HG03108 (cell line): ENCODE measurements around the gene STXBP4.

Experiments
- ATAC-seq: cut with Tn5 transposase; IDR thresholded peaks from one replicate; pipeline ENCODE4 v1.9.1; 2021; ENCODE audit warnings: moderate library complexity; ENCODE audit not compliant: unreplicated experiment

The STXBP4 gene, protein sequence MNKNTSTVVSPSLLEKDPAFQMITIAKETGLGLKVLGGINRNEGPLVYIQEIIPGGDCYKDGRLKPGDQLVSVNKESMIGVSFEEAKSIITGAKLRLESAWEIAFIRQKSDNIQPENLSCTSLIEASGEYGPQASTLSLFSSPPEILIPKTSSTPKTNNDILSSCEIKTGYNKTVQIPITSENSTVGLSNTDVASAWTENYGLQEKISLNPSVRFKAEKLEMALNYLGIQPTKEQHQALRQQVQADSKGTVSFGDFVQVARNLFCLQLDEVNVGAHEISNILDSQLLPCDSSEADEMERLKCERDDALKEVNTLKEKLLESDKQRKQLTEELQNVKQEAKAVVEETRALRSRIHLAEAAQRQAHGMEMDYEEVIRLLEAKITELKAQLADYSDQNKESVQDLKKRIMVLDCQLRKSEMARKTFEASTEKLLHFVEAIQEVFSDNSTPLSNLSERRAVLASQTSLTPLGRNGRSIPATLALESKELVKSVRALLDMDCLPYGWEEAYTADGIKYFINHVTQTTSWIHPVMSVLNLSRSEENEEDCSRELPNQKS

DNA sequence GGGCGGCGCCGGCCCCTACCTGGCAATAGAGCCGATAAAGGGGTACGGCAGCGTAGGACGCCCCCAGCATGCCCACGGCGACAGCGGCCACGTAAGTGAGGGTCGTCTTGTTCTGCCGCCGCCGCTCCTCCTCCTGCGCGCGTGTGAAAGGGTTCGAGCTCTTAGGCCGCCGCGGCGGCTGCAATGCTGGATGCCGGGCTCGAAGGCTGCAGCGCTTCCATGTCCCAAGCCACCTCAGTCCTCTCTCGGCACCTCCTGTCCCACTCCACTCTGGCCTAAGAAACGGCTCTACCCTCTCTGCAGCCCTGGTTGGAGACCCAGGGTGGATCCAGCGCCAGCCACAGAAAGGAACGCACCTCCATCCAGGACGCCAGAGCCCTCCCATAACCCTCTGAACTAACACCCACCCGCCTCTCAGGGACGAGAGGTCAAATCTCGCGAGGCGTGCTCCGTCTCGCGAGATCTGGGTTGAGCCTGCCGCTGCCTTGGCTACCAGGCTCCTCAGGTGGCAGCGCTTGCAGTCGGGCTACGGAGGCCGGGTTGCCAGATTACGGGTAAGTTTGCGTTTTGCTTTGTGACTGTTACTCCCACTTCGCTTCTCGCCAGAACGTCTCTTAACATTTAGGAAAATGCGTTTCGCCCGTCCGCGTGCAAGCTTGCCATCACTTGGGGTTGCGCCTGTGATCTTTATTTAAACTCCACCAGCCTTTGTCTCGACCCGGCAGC, at the start of gene STXBP4, which contains the start of gene COX11:
TSS of gene STXBP4 (plus strand) at position 504 of the 726 bp plus-strand sequence. CDS start 17,455 bp downstream, outside the sequence.
TSS of gene COX11 (minus strand) at position 393 of the 726 bp plus-strand sequence. CDS start at position 385, 8 bp downstream.
- ATAC-seq: peak; percentile 91

- ATAC-seq: no peak
These were observed 49.1 kb upstream of the STXBP4 start for GRCh38 chr17:54919425-54919824.

GRCh38 chr17:54920819-54921218, 47.7 kb upstream of the STXBP4 start:
- ATAC-seq: no peak

DNA sequence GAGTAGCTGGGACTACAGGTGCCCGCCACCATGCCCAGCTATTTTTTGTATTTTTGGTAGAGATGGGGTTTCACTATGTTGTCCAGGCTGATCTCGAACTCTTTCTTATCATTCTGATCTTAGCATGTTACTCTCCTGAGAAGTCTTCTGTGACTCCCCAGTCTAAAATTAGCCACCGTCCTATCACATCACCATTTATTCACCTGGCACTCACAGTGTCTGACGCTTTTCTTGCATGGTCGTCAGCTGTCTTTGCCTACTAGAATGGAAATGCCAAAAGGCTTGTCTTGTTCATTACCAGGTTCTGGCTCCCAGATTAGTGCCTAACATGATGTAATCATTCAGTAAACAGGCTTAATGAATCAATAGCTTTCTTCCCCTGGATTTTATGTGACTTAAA, 44.2 kb upstream of the STXBP4 start:
- no peak for ATAC-seq

DNA sequence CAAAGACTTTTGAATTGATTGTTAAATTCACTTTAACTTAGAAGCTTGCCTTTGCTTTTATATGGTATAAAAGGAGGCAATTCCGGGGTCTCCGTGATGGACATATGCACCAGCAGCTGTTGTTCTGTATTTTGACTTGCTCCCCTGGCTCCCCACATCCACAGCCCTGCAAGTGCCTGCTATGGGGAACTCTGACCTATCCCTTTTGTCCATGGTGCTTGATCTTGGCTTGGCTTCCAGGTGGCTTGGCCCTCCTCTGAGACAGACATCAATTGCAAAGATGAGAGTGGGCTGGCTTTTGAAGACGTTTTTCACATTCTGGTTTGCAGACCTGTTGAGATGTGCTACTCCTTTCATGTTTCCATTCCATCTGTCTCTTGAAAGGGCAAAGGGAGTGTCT, 41.0 kb upstream of the STXBP4 start:
- ATAC-seq: no peak

- no peak for ATAC-seq
These were observed 35.9 kb upstream of the STXBP4 start for GRCh38 chr17:54932711-54933110.

GRCh38 chr17:54933921-54934320, 34.6 kb upstream of the STXBP4 start:
- ATAC-seq: no peak

DNA sequence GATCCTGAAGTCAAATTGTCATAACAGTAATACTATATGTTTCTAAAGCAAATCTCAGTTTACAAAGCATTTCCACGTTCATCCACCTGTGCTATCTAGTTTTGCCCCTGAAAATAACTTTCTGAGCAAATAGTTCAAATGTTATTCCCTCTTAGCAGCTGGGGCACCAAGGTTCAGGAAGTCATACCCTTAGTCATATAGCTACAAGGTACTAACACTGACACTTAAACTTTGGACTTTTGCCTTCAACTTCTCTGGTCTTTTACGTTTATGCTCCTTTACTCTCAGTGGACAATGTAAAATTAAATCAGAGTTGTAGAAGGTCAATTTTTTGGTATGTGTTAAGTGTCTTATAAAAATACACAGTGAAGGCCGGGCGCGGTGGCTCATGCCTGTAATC, 33.1 kb upstream of the STXBP4 start:
- no peak for ATAC-seq

DNA sequence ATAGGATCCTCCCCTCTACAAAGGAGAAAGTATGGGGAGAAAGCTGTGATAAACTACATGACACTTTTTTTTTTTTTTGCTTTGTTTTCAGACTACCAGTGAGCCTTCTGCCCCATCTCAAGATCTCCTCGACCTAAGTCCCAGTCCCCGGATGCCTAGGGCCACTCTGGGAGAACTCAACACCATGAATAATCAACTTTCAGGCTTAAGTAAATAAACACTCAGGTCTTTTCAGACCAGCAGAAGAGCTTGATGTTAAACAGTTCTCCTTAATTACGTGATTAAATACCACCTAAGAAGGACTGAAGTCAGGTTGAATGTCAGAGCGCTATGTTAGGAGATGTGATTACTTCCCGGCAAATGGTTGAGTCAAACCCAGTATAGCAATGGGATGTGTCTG, 31.5 kb upstream of the STXBP4 start:
- ATAC-seq: no peak

- ATAC-seq: no peak
These were observed 31.1 kb upstream of the STXBP4 start for GRCh38 chr17:54937426-54937825.

GRCh38 chr17:54941285-54941684, 27.3 kb upstream of the STXBP4 start:
- no peak for ATAC-seq

- no peak for ATAC-seq
These were observed 23.8 kb upstream of the STXBP4 start for GRCh38 chr17:54944796-54945195.

GRCh38 chr17:54945231-54945630, 23.3 kb upstream of the STXBP4 start:
- no peak for ATAC-seq

- no peak for ATAC-seq
These were observed 22.9 kb upstream of the STXBP4 start for GRCh38 chr17:54945671-54946070.

DNA sequence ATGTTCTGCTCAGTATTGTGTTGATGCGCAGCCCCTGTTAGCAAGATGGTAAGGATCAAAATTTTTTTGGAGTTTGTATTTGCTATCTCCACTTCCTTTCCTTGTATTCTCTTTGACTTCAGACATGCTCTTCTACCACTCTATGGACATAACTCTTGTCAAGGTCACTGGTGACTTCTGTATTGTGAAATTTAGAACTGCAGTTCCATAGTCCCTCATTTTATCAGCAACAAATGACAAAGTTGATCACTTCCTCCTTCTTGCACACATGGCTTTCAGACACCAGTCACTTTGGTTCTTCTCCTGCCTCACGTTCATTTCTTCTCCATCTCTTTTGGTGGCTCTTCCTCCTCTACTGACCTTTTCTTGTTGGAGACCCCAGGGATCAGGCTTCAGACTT, 21.2 kb upstream of the STXBP4 start:
- ATAC-seq: no peak

DNA sequence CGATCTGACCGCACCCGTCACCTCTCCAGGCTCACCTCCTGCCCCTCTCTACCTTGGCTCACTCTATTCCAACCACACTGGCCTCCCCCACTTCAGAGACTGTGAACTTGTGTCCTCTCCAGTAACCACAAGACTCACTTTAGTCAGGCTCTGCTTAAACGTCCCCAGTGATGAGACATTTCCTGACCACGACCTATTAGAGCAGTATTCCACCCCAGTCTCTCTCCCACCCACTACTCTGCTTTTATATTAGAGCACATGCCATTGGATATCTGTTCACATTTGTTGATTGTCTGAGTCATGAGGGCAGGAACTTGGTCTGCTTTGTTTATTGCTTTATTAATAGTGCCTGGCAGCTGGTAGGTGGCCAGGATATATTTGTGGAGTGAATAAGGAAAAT, 20.2 kb upstream of the STXBP4 start:
- ATAC-seq: no peak

- no peak for ATAC-seq
These were observed 18.4 kb upstream of the STXBP4 start for GRCh38 chr17:54950116-54950515.

DNA sequence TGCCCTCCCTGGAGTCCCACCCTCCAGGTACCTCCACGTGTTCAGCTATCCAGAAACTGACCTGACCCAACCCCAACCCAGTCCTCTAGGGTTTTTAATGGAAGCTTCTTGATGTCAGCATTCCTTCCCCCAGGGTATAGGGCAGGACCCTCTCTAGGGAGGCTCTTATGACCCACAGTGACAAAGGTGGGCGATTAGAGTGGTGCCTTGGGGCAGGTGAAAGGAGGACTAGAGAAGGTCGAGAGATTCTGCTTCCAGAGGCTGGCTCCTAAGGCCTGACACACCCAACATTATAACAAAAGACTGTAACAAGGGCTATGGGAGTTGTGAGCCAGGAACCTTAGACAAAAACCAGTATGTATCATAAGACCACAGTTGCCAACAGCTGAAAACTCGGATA, 17.3 kb upstream of the STXBP4 start:
- no peak for ATAC-seq

- no peak for ATAC-seq
These were observed 11.8 kb upstream of the STXBP4 start for GRCh38 chr17:54956791-54957190.

- peak; percentile 17 for ATAC-seq
These were observed 824 bp upstream of the STXBP4 start for GRCh38 chr17:54967621-54968261.

- peak; percentile 19 for ATAC-seq
These were observed 395 bp downstream of the STXBP4 start for GRCh38 chr17:54968988-54969332.
